ENCODE measurements around the gene RALY. TPM values are rescaled to one million over a fixed set of nuclear protein-coding genes. Genes with fewer than 3 reads are reported as not detected.

RALY gene
- polyA plus RNA-seq, 1 donor from 2014 or later = 221 TPM

DNA sequence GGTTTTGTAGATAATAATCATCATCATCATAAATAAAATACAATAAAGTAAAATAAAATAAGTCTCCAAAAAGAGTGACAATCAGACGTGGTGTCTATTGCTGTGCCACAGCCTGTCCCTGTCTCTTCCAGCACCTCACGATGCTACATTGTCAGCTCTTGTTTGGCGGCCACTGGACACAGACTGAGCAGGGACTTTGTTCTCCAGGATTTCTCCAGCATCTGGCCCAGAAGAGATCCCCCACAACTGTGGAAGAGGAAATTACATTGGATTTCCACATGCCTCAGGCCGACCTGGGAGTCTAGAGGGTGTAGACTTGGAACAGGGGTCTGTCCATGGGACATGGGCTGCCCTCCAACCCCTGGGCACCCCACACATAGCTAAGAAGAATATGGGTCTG is 39.2 kb upstream of the RALY start:
- no peaks in the 10 kb centered on the region for H3K36me3 ChIP-seq (ENCODE audit: insufficient read depth, low read length)
- H3K27me3 ChIP-seq (ENCODE audit: insufficient read depth, low read depth, low read length) = no peaks in the 10 kb centered on the region
- no peaks in the 10 kb centered on the region for H4K20me1 ChIP-seq (ENCODE audit: insufficient read depth)
- no peak overlapping the region for H3K27ac ChIP-seq (ENCODE audit: low read length)
- no peaks in the 10 kb centered on the region for H3F3A ChIP-seq (ENCODE audit: insufficient read depth, low read length, poor library complexity, severe bottlenecking)
- no peak overlapping the region for H3K4me3 ChIP-seq (ENCODE audit: low read length)
- no peak overlapping the region for H3K4me2 ChIP-seq (ENCODE audit: low read length)
- TF ChIP-seq, protein P1, sequence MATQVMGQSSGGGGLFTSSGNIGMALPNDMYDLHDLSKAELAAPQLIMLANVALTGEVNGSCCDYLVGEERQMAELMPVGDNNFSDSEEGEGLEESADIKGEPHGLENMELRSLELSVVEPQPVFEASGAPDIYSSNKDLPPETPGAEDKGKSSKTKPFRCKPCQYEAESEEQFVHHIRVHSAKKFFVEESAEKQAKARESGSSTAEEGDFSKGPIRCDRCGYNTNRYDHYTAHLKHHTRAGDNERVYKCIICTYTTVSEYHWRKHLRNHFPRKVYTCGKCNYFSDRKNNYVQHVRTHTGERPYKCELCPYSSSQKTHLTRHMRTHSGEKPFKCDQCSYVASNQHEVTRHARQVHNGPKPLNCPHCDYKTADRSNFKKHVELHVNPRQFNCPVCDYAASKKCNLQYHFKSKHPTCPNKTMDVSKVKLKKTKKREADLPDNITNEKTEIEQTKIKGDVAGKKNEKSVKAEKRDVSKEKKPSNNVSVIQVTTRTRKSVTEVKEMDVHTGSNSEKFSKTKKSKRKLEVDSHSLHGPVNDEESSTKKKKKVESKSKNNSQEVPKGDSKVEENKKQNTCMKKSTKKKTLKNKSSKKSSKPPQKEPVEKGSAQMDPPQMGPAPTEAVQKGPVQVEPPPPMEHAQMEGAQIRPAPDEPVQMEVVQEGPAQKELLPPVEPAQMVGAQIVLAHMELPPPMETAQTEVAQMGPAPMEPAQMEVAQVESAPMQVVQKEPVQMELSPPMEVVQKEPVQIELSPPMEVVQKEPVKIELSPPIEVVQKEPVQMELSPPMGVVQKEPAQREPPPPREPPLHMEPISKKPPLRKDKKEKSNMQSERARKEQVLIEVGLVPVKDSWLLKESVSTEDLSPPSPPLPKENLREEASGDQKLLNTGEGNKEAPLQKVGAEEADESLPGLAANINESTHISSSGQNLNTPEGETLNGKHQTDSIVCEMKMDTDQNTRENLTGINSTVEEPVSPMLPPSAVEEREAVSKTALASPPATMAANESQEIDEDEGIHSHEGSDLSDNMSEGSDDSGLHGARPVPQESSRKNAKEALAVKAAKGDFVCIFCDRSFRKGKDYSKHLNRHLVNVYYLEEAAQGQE (IDR thresholded peaks at IDR 0.05; ENCODE audit: borderline replicate concordance) = no peak
- TF ChIP-seq TAF1 (IDR thresholded peaks at IDR 0.05; ENCODE audit: low read depth) = no peak
- no peak for TF ChIP-seq RAD21 (conservative IDR thresholded peaks at IDR 0.05)
- no peak for TF ChIP-seq SMC3 (conservative IDR thresholded peaks at IDR 0.05; ENCODE audit: poor library complexity)
- no peak for TF ChIP-seq MXI1 (conservative IDR thresholded peaks at IDR 0.05; ENCODE audit: poor library complexity, severe bottlenecking)
- no peak for TF ChIP-seq EP300 (conservative IDR thresholded peaks at IDR 0.05; ENCODE audit: poor library complexity, severe bottlenecking)
- no peak for TF ChIP-seq EZH2 (IDR thresholded peaks at IDR 0.05; ENCODE audit: borderline replicate concordance, insufficient read depth, low read length, poor library complexity, severe bottlenecking)
- TF ChIP-seq POLR2AphosphoS5 (IDR thresholded peaks at IDR 0.05) = no peak
- TF ChIP-seq, protein P2, sequence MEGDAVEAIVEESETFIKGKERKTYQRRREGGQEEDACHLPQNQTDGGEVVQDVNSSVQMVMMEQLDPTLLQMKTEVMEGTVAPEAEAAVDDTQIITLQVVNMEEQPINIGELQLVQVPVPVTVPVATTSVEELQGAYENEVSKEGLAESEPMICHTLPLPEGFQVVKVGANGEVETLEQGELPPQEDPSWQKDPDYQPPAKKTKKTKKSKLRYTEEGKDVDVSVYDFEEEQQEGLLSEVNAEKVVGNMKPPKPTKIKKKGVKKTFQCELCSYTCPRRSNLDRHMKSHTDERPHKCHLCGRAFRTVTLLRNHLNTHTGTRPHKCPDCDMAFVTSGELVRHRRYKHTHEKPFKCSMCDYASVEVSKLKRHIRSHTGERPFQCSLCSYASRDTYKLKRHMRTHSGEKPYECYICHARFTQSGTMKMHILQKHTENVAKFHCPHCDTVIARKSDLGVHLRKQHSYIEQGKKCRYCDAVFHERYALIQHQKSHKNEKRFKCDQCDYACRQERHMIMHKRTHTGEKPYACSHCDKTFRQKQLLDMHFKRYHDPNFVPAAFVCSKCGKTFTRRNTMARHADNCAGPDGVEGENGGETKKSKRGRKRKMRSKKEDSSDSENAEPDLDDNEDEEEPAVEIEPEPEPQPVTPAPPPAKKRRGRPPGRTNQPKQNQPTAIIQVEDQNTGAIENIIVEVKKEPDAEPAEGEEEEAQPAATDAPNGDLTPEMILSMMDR (IDR thresholded peaks at IDR 0.05; ENCODE audit: poor library complexity, severe bottlenecking) = no peak
- H3K79me2 ChIP-seq (replicated peaks; ENCODE audit: insufficient read depth, low read length) = no peaks in the 10 kb centered on the region
- H3K9me3 ChIP-seq (ENCODE audit: low read length) = no peaks in the 10 kb centered on the region
- H3K9me2 ChIP-seq (ENCODE audit: insufficient read depth, low read length) = no peaks in the 10 kb centered on the region
- H3K9ac ChIP-seq (ENCODE audit: low read length) = no peak overlapping the region
- no peak overlapping the region for H2AFZ ChIP-seq (ENCODE audit: low read depth, low read length)

DNA sequence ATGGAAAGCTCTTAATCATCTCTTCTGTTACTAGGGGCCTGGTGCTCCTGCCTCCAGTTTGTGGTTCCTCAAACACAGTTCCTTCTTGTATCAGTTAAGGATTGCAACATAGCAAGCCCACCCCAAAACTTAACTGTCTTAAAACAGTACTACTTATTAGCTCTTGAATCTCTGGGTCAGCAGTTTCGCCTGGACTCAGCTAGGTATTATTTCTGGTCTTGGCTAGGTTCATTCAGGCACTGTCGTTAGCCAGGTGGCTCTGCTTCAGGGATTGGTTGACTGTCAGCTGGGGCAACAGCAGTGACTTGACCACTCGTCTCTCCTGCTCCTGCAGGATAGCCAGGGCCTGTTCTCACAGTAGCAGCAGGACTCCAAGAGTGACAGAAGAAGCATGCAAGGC is 30.0 kb upstream of the RALY start:
- H3K9ac ChIP-seq (ENCODE audit: low read length) = no peak overlapping the region
- no peaks in the 10 kb centered on the region for H3K9me3 ChIP-seq (ENCODE audit: low read length)
- no peaks in the 10 kb centered on the region for H3K9me2 ChIP-seq (ENCODE audit: insufficient read depth, low read length)
- no peak overlapping the region for H3K27ac ChIP-seq (ENCODE audit: low read length)
- no peaks in the 10 kb centered on the region for H4K20me1 ChIP-seq (ENCODE audit: insufficient read depth)
- H3K4me3 ChIP-seq (ENCODE audit: low read length) = no peak overlapping the region
- TF ChIP-seq, protein P1 (IDR thresholded peaks at IDR 0.05; ENCODE audit: borderline replicate concordance) = no peak
- no peak for TF ChIP-seq EZH2 (IDR thresholded peaks at IDR 0.05; ENCODE audit: borderline replicate concordance, insufficient read depth, low read length, poor library complexity, severe bottlenecking)
- no peak for TF ChIP-seq RAD21 (conservative IDR thresholded peaks at IDR 0.05)
- no peak for TF ChIP-seq TAF1 (IDR thresholded peaks at IDR 0.05; ENCODE audit: low read depth)
- TF ChIP-seq MXI1 (conservative IDR thresholded peaks at IDR 0.05; ENCODE audit: poor library complexity, severe bottlenecking) = no peak
- TF ChIP-seq, protein P2 (IDR thresholded peaks at IDR 0.05; ENCODE audit: poor library complexity, severe bottlenecking) = no peak
- no peak for TF ChIP-seq POLR2AphosphoS5 (IDR thresholded peaks at IDR 0.05)
- no peak for TF ChIP-seq SMC3 (conservative IDR thresholded peaks at IDR 0.05; ENCODE audit: poor library complexity)
- no peaks in the 10 kb centered on the region for H3K79me2 ChIP-seq (replicated peaks; ENCODE audit: insufficient read depth, low read length)
- no peaks in the 10 kb centered on the region for H3K27me3 ChIP-seq (ENCODE audit: insufficient read depth, low read depth, low read length)
- no peak overlapping the region for H3K4me2 ChIP-seq (ENCODE audit: low read length)
- no peaks in the 10 kb centered on the region for H3F3A ChIP-seq (ENCODE audit: insufficient read depth, low read length, poor library complexity, severe bottlenecking)
- no peaks in the 10 kb centered on the region for H3K36me3 ChIP-seq (ENCODE audit: insufficient read depth, low read length)
- no peak overlapping the region for H2AFZ ChIP-seq (ENCODE audit: low read depth, low read length)
